Muscle layer of duodenum (tissue), 2 donors: ENCODE measurements around the gene RBPMS2.
A peak's percentile ranks its signal among the peaks of the same experiment; 100 is the strongest.

Experiments used
- H3K27ac ChIP-seq: one replicate; pipeline ENCODE4 v1.7.0; 2013; ENCODE audit warnings: mild to moderate bottlenecking, low read length
- H3K27me3 ChIP-seq: one replicate; pipeline ENCODE4 v1.7.0; 2013; ENCODE audit warnings: low read depth, mild to moderate bottlenecking, control low read depth, low read length
- H3K36me3 ChIP-seq, 2 donors: one replicate each; pipeline ENCODE4 v1.7.0; 2013; ENCODE audit warnings: low read length in 2 of 2, control low read depth in 1 of 2, mild to moderate bottlenecking in 1 of 2; ENCODE audit not compliant: insufficient read depth in 2 of 2, control insufficient read depth in 1 of 2
- H3K4me1 ChIP-seq, 2 donors: one replicate each; pipeline ENCODE4 v1.7.0; 2013; ENCODE audit warnings: low read length in 2 of 2, mild to moderate bottlenecking in 2 of 2, control low read depth in 1 of 2, moderate library complexity in 1 of 2; ENCODE audit not compliant: insufficient read depth in 2 of 2, control insufficient read depth in 1 of 2
- H3K4me3 ChIP-seq, 2 donors: one replicate each; pipeline ENCODE4 v1.7.0; 2013; ENCODE audit warnings: low read length in 2 of 2, low read depth in 1 of 2, mild to moderate bottlenecking in 1 of 2
- H3K9me3 ChIP-seq, 2 donors: one replicate each; pipeline ENCODE4 v1.7.0; 2013; ENCODE audit warnings: low read length in 2 of 2, control low read depth in 1 of 2, mild to moderate bottlenecking in 1 of 2; ENCODE audit not compliant: control insufficient read depth in 1 of 2
- donor health status: healthy.

The RBPMS2 gene

GRCh38 chr15:64717130-64717529 is 58.3 kb downstream of the RBPMS2 start:
- H3K27ac ChIP-seq: no peak overlapping the region
- no peak overlapping the region for H3K4me3 ChIP-seq
- H3K4me1 ChIP-seq: peaks cover 0 to 4% of the 10 kb centered on the region in 2 donors
- H3K9me3 ChIP-seq: no peaks in the 10 kb centered on the region
- no peaks in the 10 kb centered on the region for H3K27me3 ChIP-seq
- peaks cover 0 to 19% of the 10 kb centered on the region in 2 donors for H3K36me3 ChIP-seq

- no peaks in the 10 kb centered on the region for H3K27me3 ChIP-seq
- H3K4me1 ChIP-seq: peaks cover 0 to 4% of the 10 kb centered on the region in 2 donors
- no peak overlapping the region for H3K27ac ChIP-seq
- peaks cover 0 to 19% of the 10 kb centered on the region in 2 donors for H3K36me3 ChIP-seq
- H3K9me3 ChIP-seq: no peaks in the 10 kb centered on the region
- H3K4me3 ChIP-seq: no peak overlapping the region
These were observed 58.9 kb downstream of the RBPMS2 start for GRCh38 chr15:64716452-64716851.

GRCh38 chr15:64713592-64713991 is 61.8 kb downstream of the RBPMS2 start:
- no peaks in the 10 kb centered on the region for H3K27me3 ChIP-seq
- H3K27ac ChIP-seq: no peak overlapping the region
- H3K9me3 ChIP-seq: no peaks in the 10 kb centered on the region
- peaks cover 0 to 19% of the 10 kb centered on the region in 2 donors for H3K36me3 ChIP-seq
- no peak overlapping the region for H3K4me3 ChIP-seq
- no peaks in the 10 kb centered on the region for H3K4me1 ChIP-seq

- no peaks in the 10 kb centered on the region for H3K9me3 ChIP-seq
- H3K27ac ChIP-seq: no peak overlapping the region
- peaks cover 0 to 19% of the 10 kb centered on the region in 2 donors for H3K36me3 ChIP-seq
- no peaks in the 10 kb centered on the region for H3K27me3 ChIP-seq
- no peaks in the 10 kb centered on the region for H3K4me1 ChIP-seq
- H3K4me3 ChIP-seq: no peak overlapping the region
These were observed 63.0 kb downstream of the RBPMS2 start for GRCh38 chr15:64712353-64712752.

GRCh38 chr15:64710676-64711428 is 64.5 kb downstream of the RBPMS2 start:
- Histone ChIP-seq H3K9me3 (no peaks in the 10 kb centered on the region), H3K4me3 (no peak overlapping the region), H3K4me1 (no peaks in the 10 kb centered on the region), H3K27me3 (no peaks in the 10 kb centered on the region), H3K27ac (no peak overlapping the region), H3K36me3 (peaks cover 0 to 10% of the 10 kb centered on the region in 2 donors)

GRCh38 chr15:64706011-64706911 is 69.1 kb downstream of the RBPMS2 start:
- Histone ChIP-seq H3K27me3 (no peaks in the 10 kb centered on the region), H3K4me3 (no peak overlapping the region), H3K9me3 (no peaks in the 10 kb centered on the region), H3K36me3 (no peaks in the 10 kb centered on the region), H3K4me1 (peaks cover 13 to 21% of the 10 kb centered on the region in 2 donors), H3K27ac (no peak overlapping the region)

- H3K4me3 ChIP-seq: no peak overlapping the region
- no peaks in the 10 kb centered on the region for H3K9me3 ChIP-seq
- no peaks in the 10 kb centered on the region for H3K27me3 ChIP-seq
- peaks cover 23 to 33% of the 10 kb centered on the region in 2 donors for H3K4me1 ChIP-seq
- H3K27ac ChIP-seq: no peak overlapping the region
- no peaks in the 10 kb centered on the region for H3K36me3 ChIP-seq
These were observed 70.4 kb downstream of the RBPMS2 start for GRCh38 chr15:64705006-64705405.

- peaks cover 36 to 47% of the 10 kb centered on the region in 2 donors for H3K4me1 ChIP-seq
- peak overlapping the region; percentile 78 for H3K27ac ChIP-seq
- no peaks in the 10 kb centered on the region for H3K36me3 ChIP-seq
These were observed 71.8 kb downstream of the RBPMS2 start for GRCh38 chr15:64703632-64703959.

GRCh38 chr15:64702816-64703631 is 72.4 kb downstream of the RBPMS2 start:
- H3K36me3 ChIP-seq: no peaks in the 10 kb centered on the region
- peak overlapping the region; percentile 80 for H3K27ac ChIP-seq
- H3K9me3 ChIP-seq: no peaks in the 10 kb centered on the region
- no peaks in the 10 kb centered on the region for H3K27me3 ChIP-seq
- peaks cover 36 to 52% of the 10 kb centered on the region in 2 donors for H3K4me1 ChIP-seq
- peak overlapping the region; percentile 81 to 84 for H3K4me3 ChIP-seq

More at GRCh38 chr15:64703632-64703959, 71.8 kb downstream of the RBPMS2 start:
- Histone ChIP-seq H3K9me3 (no peaks in the 10 kb centered on the region), H3K27me3 (no peaks in the 10 kb centered on the region), H3K4me3 (peak overlapping the region; percentile 81 to 82)

GRCh38 chr15:64701482-64702184 is 73.8 kb downstream of the RBPMS2 start:
- Histone ChIP-seq H3K4me3 (peak overlapping the region; percentile 81 to 84), H3K27me3 (no peaks in the 10 kb centered on the region), H3K27ac (peak overlapping the region; percentile 80), H3K4me1 (peaks cover 36 to 65% of the 10 kb centered on the region in 2 donors), H3K9me3 (no peaks in the 10 kb centered on the region), H3K36me3 (no peaks in the 10 kb centered on the region)
